GM12872 (cell line): ENCODE results near the gene RAB39A.
A peak's percentile ranks its signal among the peaks of the same experiment; 100 is the strongest.

Source experiments
- CTCF ChIP-seq: IDR thresholded peaks from 3 replicates; pipeline ENCODE4 v1.5.1; 2011; ENCODE audit warnings: low read depth, mild to moderate bottlenecking, low read length, moderate library complexity; ENCODE audit not compliant: insufficient read depth

Gene RAB39A

GRCh38 chr11:108003623-108004022, 75.4 kb downstream of the RAB39A start:
- no peak for TF ChIP-seq CTCF

- TF ChIP-seq CTCF, result no peak
Observed at GRCh38 chr11:108007819-108008218, 79.6 kb downstream of the RAB39A start.

- TF ChIP-seq CTCF, result peak; percentile 88
Observed at GRCh38 chr11:108008656-108009496, 80.6 kb downstream of the RAB39A start, which contains the start of gene CUL5. TSS of gene CUL5 (plus strand) at chr11:108008898. CDS start at chr11:108009349, 451 bp downstream.

GRCh38 chr11:108009497-108010370, 81.5 kb downstream of the RAB39A start:
- TF ChIP-seq CTCF, result no peak

GRCh38 chr11:108012139-108012725, 84.0 kb downstream of the RAB39A start:
- TF ChIP-seq CTCF, result no peak
